Stimulated activated CD8-positive, alpha-beta memory T cell treated with anti-CD3 and anti-CD28 coated beads, Interleukin-2, amount 100 ng/mL, for 1 hour (primary cell): ENCODE results near the gene OST4.
"Not testable (repeated sequence)": the region's sequence is repeated elsewhere in the genome, so short reads cannot be mapped to it uniquely, and the experiment has no call there.

Experiments used
- DNase-seq, 2 donors: peaks; one replicate each; pipeline ENCODE4 v3.0.0-alpha.2; 2020; ENCODE audit warnings: low read depth in 2 of 2

OST4 gene

GRCh38 chr2:27079233-27080139 lies 8.0 kb upstream of the OST4 start:
- no peak for DNase-seq

GRCh38 chr2:27078267-27079194 lies 7.1 kb upstream of the OST4 start, which contains the start of gene EMILIN1:
Gene EMILIN1 (plus strand): TSS chr2:27078615. CDS start chr2:27079066, 451 bp downstream.
- no peak for DNase-seq

GRCh38 chr2:27077231-27077630 lies 5.8 kb upstream of the OST4 start:
- DNase-seq, result no peak

GRCh38 chr2:27076323-27076722 lies 4.9 kb upstream of the OST4 start:
- no peak for DNase-seq

- DNase-seq, result not testable (repeated sequence)
Observed at GRCh38 chr2:27075566-27075871, 4.1 kb upstream of the OST4 start.

- peak in 1 of 2 donors; percentile 32 for DNase-seq
Observed at GRCh38 chr2:27074738-27075565, 3.5 kb upstream of the OST4 start.

GRCh38 chr2:27073782-27074181 lies 2.3 kb upstream of the OST4 start:
- no peak for DNase-seq

- DNase-seq, result no peak
Observed at GRCh38 chr2:27072920-27073319, 1.5 kb upstream of the OST4 start.

- DNase-seq, result no peak
Observed at GRCh38 chr2:27071990-27072830, 756 bp upstream of the OST4 start.

- no peak for DNase-seq
Observed at GRCh38 chr2:27070653-27071276, 689 bp downstream of the OST4 start.

- no peak for DNase-seq
Observed at GRCh38 chr2:27069961-27070618, 1.4 kb downstream of the OST4 start.

GRCh38 chr2:27069436-27069835 lies 2.0 kb downstream of the OST4 start:
- no peak for DNase-seq

- no peak for DNase-seq
Observed at GRCh38 chr2:27067385-27067784, 4.1 kb downstream of the OST4 start.

GRCh38 chr2:27065128-27065527 lies 6.3 kb downstream of the OST4 start:
- no peak for DNase-seq

- no peak for DNase-seq
Observed at GRCh38 chr2:27060323-27060722, 11.1 kb downstream of the OST4 start.

GRCh38 chr2:27059141-27059820 lies 12.2 kb downstream of the OST4 start:
- DNase-seq, result no peak

- DNase-seq, result no peak
Observed at GRCh38 chr2:27058210-27058609, 13.2 kb downstream of the OST4 start.

- no peak for DNase-seq
Observed at GRCh38 chr2:27057184-27057583, 14.3 kb downstream of the OST4 start.

GRCh38 chr2:27054721-27055120 lies 16.7 kb downstream of the OST4 start:
- no peak for DNase-seq
